HCT116 (cell line): ENCODE results near the gene TMEM240. TPM values are rescaled to one million over a fixed set of nuclear protein-coding genes. Genes with fewer than 3 reads are reported as not detected.

ENCODE experiments used
- ATAC-seq: fragments of 200-7000 bp; cut with Tn5 transposase; 2 replicates; pipeline ENCODE4 v1.9.1; 2020; ENCODE audit warnings: mild to moderate bottlenecking, moderate library complexity
- Bru-seq: library from RNA; stranded (reverse); fragments of 400-500 nt; gene quantifications from one replicate; lab custom pipeline; 2021; lab: Mats Ljungman, UMichigan
- BruChase-seq, 2 experiments: library from RNA; stranded (reverse); fragments of 400-500 nt; gene quantifications; one replicate each; lab custom pipeline; 2021; lab: Mats Ljungman, UMichigan
- BruUV-seq: library from RNA; stranded (reverse); fragments of 400-500 nt; replicated peaks from 2 replicates; lab custom pipeline; 2021; lab: Mats Ljungman, UMichigan
- CTCF ChIA-PET: fragments of 300-600 bp; sonication (Branson Sonifier 250); formaldehyde crosslinking; loops from one replicate; lab custom pipeline; 2021; ENCODE audit warnings: antibody characterized with exemption; lab: Charles Lee
- POLR2A ChIA-PET: fragments of 300-600, 350-600 bp; sonication (Branson Sonifier 250); formaldehyde crosslinking; loops from one replicate; lab custom pipeline; 2021; ENCODE audit warnings: antibody characterized with exemption; lab: Charles Lee
- RAD21 ChIA-PET, 2 experiments: fragments of 300-600 bp; sonication (Branson Sonifier 250); formaldehyde crosslinking; loops; one replicate each; lab custom pipeline; 2023; ENCODE audit warnings: low total read pairs in 2 of 2; ENCODE audit not compliant: uncharacterized antibody in 2 of 2, unreplicated experiment in 2 of 2, low non-redundant PET in 1 of 2; lab: Charles Lee
- DNase-seq: peaks from one replicate; pipeline ENCODE4 v3.0.0-alpha.2; 2010; ENCODE audit warnings: low read depth, low spot score
- H2AFZ ChIP-seq: fragments of 200-600 bp; shearing (Covaris generic), sonication (generic); 2 replicates; pipeline ENCODE4 v1.6.1; 2017; ENCODE audit warnings: low read depth, mixed run types, mixed read lengths, antibody characterized with exemption, low read length; ENCODE audit not compliant: poor library complexity, severe bottlenecking
- H3K27ac ChIP-seq: 2 replicates; pipeline ENCODE4 v1.5.1; 2012; ENCODE audit warnings: low read depth, low read length
- H3K27me3 ChIP-seq: fragments of 200-600 bp; sonication (generic); 2 replicates; pipeline ENCODE4 v1.6.1; 2016; ENCODE audit warnings: mixed run types, low read length, mixed read lengths; ENCODE audit not compliant: insufficient read depth
- H3K36me3 ChIP-seq, 2 experiments: fragments of 200-500 bp in 1 of 2; fragments of 200-600 bp in 1 of 2; sonication (Bioruptor generic) in 1 of 2; sonication (generic) in 1 of 2; 2 replicates each; pipeline versions ENCODE4 v1.5.1 to v1.6.1; 2014 to 2016; ENCODE audit warnings: low read length in 2 of 2, inconsistent platforms in 1 of 2, mixed read lengths in 1 of 2, mixed run types in 1 of 2; ENCODE audit not compliant: insufficient read depth in 2 of 2, control insufficient read depth in 1 of 2
- H3K4me1 ChIP-seq, 2 experiments: fragments of 200-600 bp in 1 of 2; sonication (generic) in 1 of 2; 2 replicates each; pipeline versions ENCODE4 v1.5.1 to v1.6.1; 2012 to 2017; ENCODE audit warnings: low read length in 2 of 2, inconsistent platforms in 1 of 2, mild to moderate bottlenecking in 1 of 2, mixed read lengths in 1 of 2, mixed run types in 1 of 2, moderate library complexity in 1 of 2; ENCODE audit not compliant: insufficient read depth in 2 of 2, control insufficient read depth in 1 of 2
- H3K4me2 ChIP-seq: fragments of 200-600 bp; sonication (generic); 2 replicates; pipeline ENCODE4 v1.6.1; 2017; ENCODE audit warnings: mixed run types, low read length, mixed read lengths
- H3K4me3 ChIP-seq, 2 experiments: fragments of 200-600 bp in 1 of 2; sonication (generic) in 1 of 2; replicated peaks in 1 of 2; 2 replicates each; pipeline ENCODE4 v1.5.1; 2011 to 2016; ENCODE audit warnings: low read length in 2 of 2, control low read depth in 1 of 2, low read depth in 1 of 2, mild to moderate bottlenecking in 1 of 2, mixed read lengths in 1 of 2, mixed run types in 1 of 2
- H3K79me2 ChIP-seq: fragments of 200-600 bp; sonication (generic); 2 replicates; pipeline ENCODE4 v1.6.1; 2017; ENCODE audit warnings: mild to moderate bottlenecking, mixed run types, low read length, moderate library complexity, mixed read lengths; ENCODE audit not compliant: insufficient read depth
- H3K9ac ChIP-seq: fragments of 200-600 bp; sonication (generic); 2 replicates; pipeline ENCODE4 v1.6.1; 2016; ENCODE audit warnings: low read length, mixed read lengths
- H3K9me2 ChIP-seq: fragments of 200-600 bp; sonication (generic), shearing (Covaris generic); 2 replicates; pipeline ENCODE4 v1.6.1; 2017; ENCODE audit warnings: mixed run types, mild to moderate bottlenecking, moderate library complexity; ENCODE audit not compliant: insufficient read depth
- H3K9me3 ChIP-seq, 2 experiments: fragments of 200-500 bp in 1 of 2; fragments of 200-600 bp in 1 of 2; sonication (Bioruptor generic) in 1 of 2; sonication (generic) in 1 of 2; 2 replicates each; pipeline ENCODE4 v1.6.1; 2014 to 2017; ENCODE audit warnings: low read length in 2 of 2, mixed read lengths in 2 of 2, inconsistent platforms in 1 of 2, low read depth in 1 of 2, mild to moderate bottlenecking in 1 of 2, mixed run types in 1 of 2, moderate library complexity in 1 of 2; ENCODE audit not compliant: control insufficient read depth in 1 of 2, insufficient read depth in 1 of 2
- H4K20me1 ChIP-seq: fragments of 200-600 bp; sonication (generic), shearing (Covaris generic); 2 replicates; pipeline ENCODE4 v1.6.1; 2017; ENCODE audit warnings: mixed run types, mild to moderate bottlenecking, moderate library complexity; ENCODE audit not compliant: insufficient read depth
- CBX3 ChIP-seq: IDR thresholded peaks from 2 replicates; pipeline ENCODE4 v1.6.1; 2012; ENCODE audit warnings: low read depth
- EGR1 ChIP-seq: IDR thresholded peaks from 2 replicates; pipeline ENCODE4 v1.6.1; 2012; ENCODE audit warnings: low read depth
- EZH2 ChIP-seq: fragments of 200-600 bp; sonication (generic); IDR thresholded peaks from 2 replicates; pipeline ENCODE4 v1.6.1; 2017; ENCODE audit warnings: antibody characterized with exemption, mixed run types
- SP1 ChIP-seq: IDR thresholded peaks from 2 replicates; pipeline ENCODE4 v1.6.1; 2012; ENCODE audit warnings: low read depth
- SRF ChIP-seq: IDR thresholded peaks from 2 replicates; pipeline ENCODE4 v1.6.1; 2012; ENCODE audit warnings: low read depth
- TCF7L2 ChIP-seq: IDR thresholded peaks from 2 replicates; pipeline ENCODE4 v1.7.0; 2011; ENCODE audit warnings: borderline replicate concordance, inconsistent platforms; ENCODE audit not compliant: insufficient read depth, insufficient read length; ENCODE audit errors: extremely low read depth
- ZNF274 ChIP-seq: fragments of 200-500 bp; sonication (Bioruptor generic); IDR thresholded peaks from 2 replicates; pipeline ENCODE4 v1.6.1; 2014; ENCODE audit warnings: mild to moderate bottlenecking, low read depth, low read length, inconsistent platforms
- intact Hi-C: fragments of 100-400 bp; cut with micrococcal nuclease; formaldehyde crosslinking; loops from 2 replicates; pipeline ENCODE4 v1.10.0; 2022
- long read RNA-seq: library from polyadenylated mRNA; unstranded; transcript quantifications from one replicate; pipeline ENCODE4 v2.0.0, GENCODE V29; 2021; ENCODE audit not compliant: unreplicated experiment
- polyA plus RNA-seq: library from polyadenylated mRNA; unstranded; fragments of >200 nt; gene quantifications from 2 replicates; pipeline ENCODE4 v1.2.1, GENCODE V29; 2012; ENCODE audit warnings: missing spikeins
- total RNA-seq: library from RNA; stranded (reverse); gene quantifications from one replicate; pipeline ENCODE4 v1.2.1, GENCODE V29; 2021; ENCODE audit not compliant: unreplicated experiment
- TF ChIP-seq, protein P1 (sequence below): IDR thresholded peaks from 2 replicates; pipeline ENCODE4 v1.6.1; 2012; ENCODE audit warnings: low read depth
- TF ChIP-seq, protein P2 (sequence below), 3 experiments: fragments of 200-600 bp in 1 of 3; sonication (generic) in 1 of 3; IDR thresholded peaks in 2 of 3; conservative IDR thresholded peaks in 1 of 3; 2 replicates each; pipeline ENCODE4 v1.5.1; 2012 to 2017; ENCODE audit warnings: low read depth in 2 of 3, low read length in 2 of 3, antibody characterized with exemption in 1 of 3, borderline replicate concordance in 1 of 3, control low read depth in 1 of 3, mild to moderate bottlenecking in 1 of 3, mixed read lengths in 1 of 3, mixed run types in 1 of 3, moderate library complexity in 1 of 3; ENCODE audit not compliant: insufficient read depth in 1 of 3
- TF ChIP-seq, protein P3 (sequence below): IDR thresholded peaks from 2 replicates; pipeline ENCODE4 v1.6.1; 2012

Gene TMEM240
- 2.3 TPM for total RNA-seq
- 1.1 and 1.6 TPM in 2 replicates for polyA plus RNA-seq
- Bru-seq, nascent RNA = percentile 17 among the genes with signal in this experiment
- BruChase-seq, experiment 1, labeled RNA remaining after a 6-hour chase = percentile 64 among the genes with signal in this experiment
- BruChase-seq, experiment 2, labeled RNA remaining after a 2-hour chase = percentile 45 among the genes with signal in this experiment
- long read RNA-seq, partial matches to known transcripts = 0 of 1 reads
- long read RNA-seq, other reads (novel, unspliced or antisense) = 1 of 1 reads

DNA sequence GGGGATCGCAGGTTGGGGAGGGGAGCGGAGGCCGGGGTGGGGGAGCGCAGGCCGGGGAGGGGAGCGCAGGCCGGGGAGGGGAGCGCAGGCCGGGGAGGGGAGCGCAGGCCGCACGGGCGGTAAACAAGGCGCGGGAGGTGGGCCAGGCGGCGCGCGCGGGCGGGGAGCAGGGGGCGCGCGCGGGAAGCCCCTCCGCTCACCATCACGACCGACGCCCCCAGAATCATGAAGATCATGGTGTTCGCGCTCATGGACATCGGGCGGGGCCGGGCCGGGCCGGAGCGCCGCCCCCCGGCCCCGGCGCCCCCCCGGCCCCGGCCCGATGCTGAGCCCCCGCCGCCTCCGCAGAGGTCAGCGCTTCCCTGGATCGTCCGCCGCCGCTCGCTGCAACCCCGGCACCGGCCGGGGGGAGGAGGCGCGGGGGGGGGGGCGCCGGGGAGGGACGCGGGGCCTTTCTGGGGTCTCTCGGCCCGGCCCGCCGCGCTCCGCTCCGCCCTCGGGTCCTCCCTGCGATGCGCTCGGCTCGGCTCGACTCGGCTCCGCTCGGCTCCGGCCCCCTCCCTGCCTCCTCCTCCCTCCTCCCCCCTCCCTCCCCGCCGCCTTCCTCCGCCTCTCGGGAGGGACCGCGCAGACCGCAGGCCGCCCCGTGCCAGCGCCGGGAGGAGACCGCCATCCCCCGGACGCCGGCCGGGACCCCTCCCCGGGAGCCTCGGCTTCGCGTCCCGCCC is at the start of gene TMEM240:
Gene TMEM240 (minus strand): TSS at position 535 of the 728 bp plus-strand sequence. CDS start 278 bp downstream, at position 257.
- Histone ChIP-seq H3K9me3 (no peaks in the 10 kb centered on the region), H3K4me3 (no peak within 1 kb of the TSS), H3K9ac (no peak within 1 kb of the TSS), H3K27me3 (no peaks in the 10 kb centered on the region), H3K27ac (no peak within 1 kb of the TSS; the same call in 1 of the 2 replicates), H4K20me1 (no peaks in the 10 kb centered on the region), H3K36me3 (no peaks in the 10 kb centered on the region), H2AFZ (no peak within 1 kb of the TSS), H3K4me2 (no peak within 1 kb of the TSS), H3K9me2 (no peaks in the 10 kb centered on the region), H3K4me1 (no peaks in the 10 kb centered on the region), H3K79me2 (no peaks in the 10 kb centered on the region)
- intact Hi-C loops = no loop called here
- CTCF ChIA-PET = no interaction called here
- DNase-seq (no peak), ATAC-seq (no peak)
- POLR2A ChIA-PET = no interaction called here
- no peak for TF ChIP-seq CBX3
- TF ChIP-seq ZNF274 = no peak
- TF ChIP-seq EGR1 = no peak
- no peak for TF ChIP-seq SP1
- TF ChIP-seq, protein P1, sequence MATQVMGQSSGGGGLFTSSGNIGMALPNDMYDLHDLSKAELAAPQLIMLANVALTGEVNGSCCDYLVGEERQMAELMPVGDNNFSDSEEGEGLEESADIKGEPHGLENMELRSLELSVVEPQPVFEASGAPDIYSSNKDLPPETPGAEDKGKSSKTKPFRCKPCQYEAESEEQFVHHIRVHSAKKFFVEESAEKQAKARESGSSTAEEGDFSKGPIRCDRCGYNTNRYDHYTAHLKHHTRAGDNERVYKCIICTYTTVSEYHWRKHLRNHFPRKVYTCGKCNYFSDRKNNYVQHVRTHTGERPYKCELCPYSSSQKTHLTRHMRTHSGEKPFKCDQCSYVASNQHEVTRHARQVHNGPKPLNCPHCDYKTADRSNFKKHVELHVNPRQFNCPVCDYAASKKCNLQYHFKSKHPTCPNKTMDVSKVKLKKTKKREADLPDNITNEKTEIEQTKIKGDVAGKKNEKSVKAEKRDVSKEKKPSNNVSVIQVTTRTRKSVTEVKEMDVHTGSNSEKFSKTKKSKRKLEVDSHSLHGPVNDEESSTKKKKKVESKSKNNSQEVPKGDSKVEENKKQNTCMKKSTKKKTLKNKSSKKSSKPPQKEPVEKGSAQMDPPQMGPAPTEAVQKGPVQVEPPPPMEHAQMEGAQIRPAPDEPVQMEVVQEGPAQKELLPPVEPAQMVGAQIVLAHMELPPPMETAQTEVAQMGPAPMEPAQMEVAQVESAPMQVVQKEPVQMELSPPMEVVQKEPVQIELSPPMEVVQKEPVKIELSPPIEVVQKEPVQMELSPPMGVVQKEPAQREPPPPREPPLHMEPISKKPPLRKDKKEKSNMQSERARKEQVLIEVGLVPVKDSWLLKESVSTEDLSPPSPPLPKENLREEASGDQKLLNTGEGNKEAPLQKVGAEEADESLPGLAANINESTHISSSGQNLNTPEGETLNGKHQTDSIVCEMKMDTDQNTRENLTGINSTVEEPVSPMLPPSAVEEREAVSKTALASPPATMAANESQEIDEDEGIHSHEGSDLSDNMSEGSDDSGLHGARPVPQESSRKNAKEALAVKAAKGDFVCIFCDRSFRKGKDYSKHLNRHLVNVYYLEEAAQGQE = no peak
- TF ChIP-seq, protein P2, sequence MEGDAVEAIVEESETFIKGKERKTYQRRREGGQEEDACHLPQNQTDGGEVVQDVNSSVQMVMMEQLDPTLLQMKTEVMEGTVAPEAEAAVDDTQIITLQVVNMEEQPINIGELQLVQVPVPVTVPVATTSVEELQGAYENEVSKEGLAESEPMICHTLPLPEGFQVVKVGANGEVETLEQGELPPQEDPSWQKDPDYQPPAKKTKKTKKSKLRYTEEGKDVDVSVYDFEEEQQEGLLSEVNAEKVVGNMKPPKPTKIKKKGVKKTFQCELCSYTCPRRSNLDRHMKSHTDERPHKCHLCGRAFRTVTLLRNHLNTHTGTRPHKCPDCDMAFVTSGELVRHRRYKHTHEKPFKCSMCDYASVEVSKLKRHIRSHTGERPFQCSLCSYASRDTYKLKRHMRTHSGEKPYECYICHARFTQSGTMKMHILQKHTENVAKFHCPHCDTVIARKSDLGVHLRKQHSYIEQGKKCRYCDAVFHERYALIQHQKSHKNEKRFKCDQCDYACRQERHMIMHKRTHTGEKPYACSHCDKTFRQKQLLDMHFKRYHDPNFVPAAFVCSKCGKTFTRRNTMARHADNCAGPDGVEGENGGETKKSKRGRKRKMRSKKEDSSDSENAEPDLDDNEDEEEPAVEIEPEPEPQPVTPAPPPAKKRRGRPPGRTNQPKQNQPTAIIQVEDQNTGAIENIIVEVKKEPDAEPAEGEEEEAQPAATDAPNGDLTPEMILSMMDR (IDR thresholded peaks at IDR 0.05 in 2 of 3, conservative IDR thresholded peaks at IDR 0.05 in 1 of 3; ENCODE audit: borderline replicate concordance in 1 of 3, insufficient read depth in 1 of 3, low read depth in 2 of 3, low read length in 2 of 3) = no peak
- TF ChIP-seq, protein P3, sequence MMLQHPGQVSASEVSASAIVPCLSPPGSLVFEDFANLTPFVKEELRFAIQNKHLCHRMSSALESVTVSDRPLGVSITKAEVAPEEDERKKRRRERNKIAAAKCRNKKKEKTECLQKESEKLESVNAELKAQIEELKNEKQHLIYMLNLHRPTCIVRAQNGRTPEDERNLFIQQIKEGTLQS = no peak
- no peak for TF ChIP-seq TCF7L2
- TF ChIP-seq EZH2 = no peak
- no peak for TF ChIP-seq SRF
- no TSS peak for BruUV-seq
- RAD21 ChIA-PET = no interaction called here
